ENCODE measurements around the gene DESI1. TPM values are rescaled to one million over a fixed set of nuclear protein-coding genes. Genes with fewer than 3 reads are reported as not detected.

DESI1 gene
- total and polyA plus RNA-seq, 2 of the 13 experiments (the other 11 are each of a cell fraction or from before 2014, with no cell fraction given): 21.6 to 29.2 TPM

DNA sequence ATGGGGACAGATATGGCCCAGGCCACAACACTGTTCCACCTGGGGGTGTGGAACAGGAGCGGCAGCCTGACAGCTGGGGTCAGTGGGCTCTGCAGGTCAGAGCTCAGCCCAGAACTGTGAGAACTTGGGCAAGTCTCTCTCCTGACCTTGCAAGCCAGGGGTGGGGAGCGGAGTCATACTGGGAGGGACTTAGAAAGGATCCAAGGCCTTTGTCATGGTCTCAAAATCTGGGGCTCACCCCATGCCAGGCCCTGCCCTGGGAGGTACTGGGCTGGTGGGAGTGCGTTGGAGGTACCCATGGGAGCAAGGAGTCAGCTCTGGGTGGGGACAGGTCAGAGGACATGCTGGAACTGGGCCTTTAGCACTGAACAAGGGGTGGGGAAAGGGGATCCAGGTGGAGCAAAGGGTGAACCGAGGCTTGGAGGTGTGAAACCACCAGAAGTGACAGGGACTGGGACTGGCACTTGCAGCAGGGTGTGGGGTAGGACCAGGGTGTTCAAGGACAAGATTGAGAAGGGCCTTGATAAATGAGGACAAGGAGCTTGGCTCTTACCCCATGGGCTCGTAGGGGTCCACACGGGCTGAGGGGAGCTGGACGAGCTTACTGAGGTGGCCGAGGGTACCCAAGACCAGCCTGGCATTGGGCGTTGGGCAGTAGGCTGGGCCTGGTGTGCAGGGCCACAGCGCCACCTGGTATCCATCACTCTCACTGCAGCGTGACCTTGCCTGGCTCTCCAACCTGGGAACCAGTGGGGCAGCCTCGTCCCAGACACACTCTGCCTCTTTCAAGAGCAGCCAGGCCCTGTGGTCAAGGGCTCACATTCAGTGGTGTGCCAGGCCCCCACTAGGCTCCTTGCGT, 23.8 kb downstream of the DESI1 start (continued):
- TF ChIP-seq, protein P1, sequence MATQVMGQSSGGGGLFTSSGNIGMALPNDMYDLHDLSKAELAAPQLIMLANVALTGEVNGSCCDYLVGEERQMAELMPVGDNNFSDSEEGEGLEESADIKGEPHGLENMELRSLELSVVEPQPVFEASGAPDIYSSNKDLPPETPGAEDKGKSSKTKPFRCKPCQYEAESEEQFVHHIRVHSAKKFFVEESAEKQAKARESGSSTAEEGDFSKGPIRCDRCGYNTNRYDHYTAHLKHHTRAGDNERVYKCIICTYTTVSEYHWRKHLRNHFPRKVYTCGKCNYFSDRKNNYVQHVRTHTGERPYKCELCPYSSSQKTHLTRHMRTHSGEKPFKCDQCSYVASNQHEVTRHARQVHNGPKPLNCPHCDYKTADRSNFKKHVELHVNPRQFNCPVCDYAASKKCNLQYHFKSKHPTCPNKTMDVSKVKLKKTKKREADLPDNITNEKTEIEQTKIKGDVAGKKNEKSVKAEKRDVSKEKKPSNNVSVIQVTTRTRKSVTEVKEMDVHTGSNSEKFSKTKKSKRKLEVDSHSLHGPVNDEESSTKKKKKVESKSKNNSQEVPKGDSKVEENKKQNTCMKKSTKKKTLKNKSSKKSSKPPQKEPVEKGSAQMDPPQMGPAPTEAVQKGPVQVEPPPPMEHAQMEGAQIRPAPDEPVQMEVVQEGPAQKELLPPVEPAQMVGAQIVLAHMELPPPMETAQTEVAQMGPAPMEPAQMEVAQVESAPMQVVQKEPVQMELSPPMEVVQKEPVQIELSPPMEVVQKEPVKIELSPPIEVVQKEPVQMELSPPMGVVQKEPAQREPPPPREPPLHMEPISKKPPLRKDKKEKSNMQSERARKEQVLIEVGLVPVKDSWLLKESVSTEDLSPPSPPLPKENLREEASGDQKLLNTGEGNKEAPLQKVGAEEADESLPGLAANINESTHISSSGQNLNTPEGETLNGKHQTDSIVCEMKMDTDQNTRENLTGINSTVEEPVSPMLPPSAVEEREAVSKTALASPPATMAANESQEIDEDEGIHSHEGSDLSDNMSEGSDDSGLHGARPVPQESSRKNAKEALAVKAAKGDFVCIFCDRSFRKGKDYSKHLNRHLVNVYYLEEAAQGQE (IDR thresholded peaks at IDR 0.05; ENCODE audit: borderline replicate concordance in 1 of 2, low read depth in 1 of 2, low read length in 2 of 2): no peak
- TF ChIP-seq ADNP (CRISPR knock-in tag; IDR thresholded peaks at IDR 0.05) (no peak), KLF12 (CRISPR knock-in tag; IDR thresholded peaks at IDR 0.05; ENCODE audit: borderline replicate concordance) (no peak), TOPORS (CRISPR knock-in tag; IDR thresholded peaks at IDR 0.05) (no peak), MED8 (CRISPR knock-in tag; IDR thresholded peaks at IDR 0.05; ENCODE audit: insufficient replicate concordance) (peak; percentile 30), BRCA1 (CRISPR knock-in tag; IDR thresholded peaks at IDR 0.05) (no peak), ZBTB20 (CRISPR knock-in tag; IDR thresholded peaks at IDR 0.05; ENCODE audit: borderline replicate concordance, low read depth) (no peak), NFATC3 (CRISPR knock-in tag; IDR thresholded peaks at IDR 0.05) (no peak), DPF2 (CRISPR knock-in tag; IDR thresholded peaks at IDR 0.05; ENCODE audit: borderline replicate concordance, low read depth) (no peak), PCBP1 (IDR thresholded peaks at IDR 0.05; ENCODE audit: borderline replicate concordance, low read depth, low read length) (no peak)
- TF ChIP-seq, protein P2, sequence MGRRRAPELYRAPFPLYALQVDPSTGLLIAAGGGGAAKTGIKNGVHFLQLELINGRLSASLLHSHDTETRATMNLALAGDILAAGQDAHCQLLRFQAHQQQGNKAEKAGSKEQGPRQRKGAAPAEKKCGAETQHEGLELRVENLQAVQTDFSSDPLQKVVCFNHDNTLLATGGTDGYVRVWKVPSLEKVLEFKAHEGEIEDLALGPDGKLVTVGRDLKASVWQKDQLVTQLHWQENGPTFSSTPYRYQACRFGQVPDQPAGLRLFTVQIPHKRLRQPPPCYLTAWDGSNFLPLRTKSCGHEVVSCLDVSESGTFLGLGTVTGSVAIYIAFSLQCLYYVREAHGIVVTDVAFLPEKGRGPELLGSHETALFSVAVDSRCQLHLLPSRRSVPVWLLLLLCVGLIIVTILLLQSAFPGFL (CRISPR knock-in tag; IDR thresholded peaks at IDR 0.05): no peak
- TF ChIP-seq, protein P3, sequence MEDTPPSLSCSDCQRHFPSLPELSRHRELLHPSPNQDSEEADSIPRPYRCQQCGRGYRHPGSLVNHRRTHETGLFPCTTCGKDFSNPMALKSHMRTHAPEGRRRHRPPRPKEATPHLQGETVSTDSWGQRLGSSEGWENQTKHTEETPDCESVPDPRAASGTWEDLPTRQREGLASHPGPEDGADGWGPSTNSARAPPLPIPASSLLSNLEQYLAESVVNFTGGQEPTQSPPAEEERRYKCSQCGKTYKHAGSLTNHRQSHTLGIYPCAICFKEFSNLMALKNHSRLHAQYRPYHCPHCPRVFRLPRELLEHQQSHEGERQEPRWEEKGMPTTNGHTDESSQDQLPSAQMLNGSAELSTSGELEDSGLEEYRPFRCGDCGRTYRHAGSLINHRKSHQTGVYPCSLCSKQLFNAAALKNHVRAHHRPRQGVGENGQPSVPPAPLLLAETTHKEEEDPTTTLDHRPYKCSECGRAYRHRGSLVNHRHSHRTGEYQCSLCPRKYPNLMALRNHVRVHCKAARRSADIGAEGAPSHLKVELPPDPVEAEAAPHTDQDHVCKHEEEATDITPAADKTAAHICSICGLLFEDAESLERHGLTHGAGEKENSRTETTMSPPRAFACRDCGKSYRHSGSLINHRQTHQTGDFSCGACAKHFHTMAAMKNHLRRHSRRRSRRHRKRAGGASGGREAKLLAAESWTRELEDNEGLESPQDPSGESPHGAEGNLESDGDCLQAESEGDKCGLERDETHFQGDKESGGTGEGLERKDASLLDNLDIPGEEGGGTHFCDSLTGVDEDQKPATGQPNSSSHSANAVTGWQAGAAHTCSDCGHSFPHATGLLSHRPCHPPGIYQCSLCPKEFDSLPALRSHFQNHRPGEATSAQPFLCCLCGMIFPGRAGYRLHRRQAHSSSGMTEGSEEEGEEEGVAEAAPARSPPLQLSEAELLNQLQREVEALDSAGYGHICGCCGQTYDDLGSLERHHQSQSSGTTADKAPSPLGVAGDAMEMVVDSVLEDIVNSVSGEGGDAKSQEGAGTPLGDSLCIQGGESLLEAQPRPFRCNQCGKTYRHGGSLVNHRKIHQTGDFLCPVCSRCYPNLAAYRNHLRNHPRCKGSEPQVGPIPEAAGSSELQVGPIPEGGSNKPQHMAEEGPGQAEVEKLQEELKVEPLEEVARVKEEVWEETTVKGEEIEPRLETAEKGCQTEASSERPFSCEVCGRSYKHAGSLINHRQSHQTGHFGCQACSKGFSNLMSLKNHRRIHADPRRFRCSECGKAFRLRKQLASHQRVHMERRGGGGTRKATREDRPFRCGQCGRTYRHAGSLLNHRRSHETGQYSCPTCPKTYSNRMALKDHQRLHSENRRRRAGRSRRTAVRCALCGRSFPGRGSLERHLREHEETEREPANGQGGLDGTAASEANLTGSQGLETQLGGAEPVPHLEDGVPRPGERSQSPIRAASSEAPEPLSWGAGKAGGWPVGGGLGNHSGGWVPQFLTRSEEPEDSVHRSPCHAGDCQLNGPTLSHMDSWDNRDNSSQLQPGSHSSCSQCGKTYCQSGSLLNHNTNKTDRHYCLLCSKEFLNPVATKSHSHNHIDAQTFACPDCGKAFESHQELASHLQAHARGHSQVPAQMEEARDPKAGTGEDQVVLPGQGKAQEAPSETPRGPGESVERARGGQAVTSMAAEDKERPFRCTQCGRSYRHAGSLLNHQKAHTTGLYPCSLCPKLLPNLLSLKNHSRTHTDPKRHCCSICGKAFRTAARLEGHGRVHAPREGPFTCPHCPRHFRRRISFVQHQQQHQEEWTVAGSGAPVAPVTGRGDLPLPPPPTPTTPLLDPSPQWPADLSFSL (CRISPR knock-in tag; IDR thresholded peaks at IDR 0.05): no peak
- TF ChIP-seq, protein P4, sequence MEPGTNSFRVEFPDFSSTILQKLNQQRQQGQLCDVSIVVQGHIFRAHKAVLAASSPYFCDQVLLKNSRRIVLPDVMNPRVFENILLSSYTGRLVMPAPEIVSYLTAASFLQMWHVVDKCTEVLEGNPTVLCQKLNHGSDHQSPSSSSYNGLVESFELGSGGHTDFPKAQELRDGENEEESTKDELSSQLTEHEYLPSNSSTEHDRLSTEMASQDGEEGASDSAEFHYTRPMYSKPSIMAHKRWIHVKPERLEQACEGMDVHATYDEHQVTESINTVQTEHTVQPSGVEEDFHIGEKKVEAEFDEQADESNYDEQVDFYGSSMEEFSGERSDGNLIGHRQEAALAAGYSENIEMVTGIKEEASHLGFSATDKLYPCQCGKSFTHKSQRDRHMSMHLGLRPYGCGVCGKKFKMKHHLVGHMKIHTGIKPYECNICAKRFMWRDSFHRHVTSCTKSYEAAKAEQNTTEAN (CRISPR knock-in tag; conservative IDR thresholded peaks at IDR 0.05): no peak
- TF ChIP-seq, protein P5, sequence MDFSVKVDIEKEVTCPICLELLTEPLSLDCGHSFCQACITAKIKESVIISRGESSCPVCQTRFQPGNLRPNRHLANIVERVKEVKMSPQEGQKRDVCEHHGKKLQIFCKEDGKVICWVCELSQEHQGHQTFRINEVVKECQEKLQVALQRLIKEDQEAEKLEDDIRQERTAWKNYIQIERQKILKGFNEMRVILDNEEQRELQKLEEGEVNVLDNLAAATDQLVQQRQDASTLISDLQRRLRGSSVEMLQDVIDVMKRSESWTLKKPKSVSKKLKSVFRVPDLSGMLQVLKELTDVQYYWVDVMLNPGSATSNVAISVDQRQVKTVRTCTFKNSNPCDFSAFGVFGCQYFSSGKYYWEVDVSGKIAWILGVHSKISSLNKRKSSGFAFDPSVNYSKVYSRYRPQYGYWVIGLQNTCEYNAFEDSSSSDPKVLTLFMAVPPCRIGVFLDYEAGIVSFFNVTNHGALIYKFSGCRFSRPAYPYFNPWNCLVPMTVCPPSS (IDR thresholded peaks at IDR 0.05): no peak

Measured in HepG2 (cell line).